ENCODE measurements around the gene SLC34A3.

- TF ChIP-seq CTCF (IDR thresholded peaks at IDR 0.05): no peak
- TF ChIP-seq POLR2A (IDR thresholded peaks at IDR 0.05): no peak
- no peak for TF ChIP-seq POLR2AphosphoS5 (IDR thresholded peaks at IDR 0.05)
- TF ChIP-seq EP300 (IDR thresholded peaks at IDR 0.05; ENCODE audit: low read depth): no peak
These were observed 597 bp upstream of the SLC34A3 start for GRCh38 chr9:137229903-137230704.
